ENCODE results near the gene TRIM67.

- TF ChIP-seq POLR2A (IDR thresholded peaks at IDR 0.05) (no peak), CTCF (IDR thresholded peaks at IDR 0.05 in 8 of 11, conservative IDR thresholded peaks at IDR 0.05 in 3 of 11) (no peak)
These were observed 45.0 kb downstream of the TRIM67 start for GRCh38 chr1:231206856-231207255.
